Loucy (cell line): ENCODE data around the gene AQP7.

Experiments used
- EZH2phosphoT487 ChIP-seq: fragments of 200-600 bp; IDR thresholded peaks from 2 replicates; pipeline ENCODE4 v1.6.1; 2018; ENCODE audit warnings: antibody characterized with exemption, mild to moderate bottlenecking, moderate library complexity, borderline replicate concordance
- TF ChIP-seq, protein P1 (sequence below): fragments of 200-600 bp; sonication (generic); conservative IDR thresholded peaks from 2 replicates; pipeline ENCODE4 v1.5.1; 2014; ENCODE audit warnings: mild to moderate bottlenecking, antibody characterized with exemption, low read length

DNA sequence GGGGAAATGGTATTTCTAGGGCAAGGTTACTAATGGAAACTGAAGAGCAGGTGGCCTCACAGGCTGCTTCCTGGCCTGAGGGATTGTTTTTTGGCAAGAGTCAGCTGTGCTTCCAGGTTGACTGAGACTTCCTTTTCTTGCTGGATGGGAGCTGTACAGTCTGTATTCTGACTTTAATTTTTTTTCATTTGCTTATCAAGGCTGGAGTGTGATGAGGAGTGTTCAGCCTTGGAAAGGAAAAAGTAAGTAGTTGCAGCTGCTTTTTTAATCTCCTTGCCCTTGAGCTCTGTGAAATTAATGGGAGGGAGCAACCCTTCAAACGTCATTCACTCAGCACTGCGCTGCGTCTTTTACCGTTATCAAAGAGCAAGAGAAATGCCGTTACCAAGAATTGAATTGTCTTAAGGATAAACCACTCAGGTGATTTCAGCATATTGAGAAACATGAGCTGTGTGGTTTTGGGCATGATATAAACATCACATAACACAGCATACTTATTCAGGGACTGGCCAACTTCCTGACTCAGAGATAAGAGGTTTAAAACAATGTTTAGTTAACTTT lies 47.6 kb downstream of the AQP7 start:
- TF ChIP-seq, protein P1, sequence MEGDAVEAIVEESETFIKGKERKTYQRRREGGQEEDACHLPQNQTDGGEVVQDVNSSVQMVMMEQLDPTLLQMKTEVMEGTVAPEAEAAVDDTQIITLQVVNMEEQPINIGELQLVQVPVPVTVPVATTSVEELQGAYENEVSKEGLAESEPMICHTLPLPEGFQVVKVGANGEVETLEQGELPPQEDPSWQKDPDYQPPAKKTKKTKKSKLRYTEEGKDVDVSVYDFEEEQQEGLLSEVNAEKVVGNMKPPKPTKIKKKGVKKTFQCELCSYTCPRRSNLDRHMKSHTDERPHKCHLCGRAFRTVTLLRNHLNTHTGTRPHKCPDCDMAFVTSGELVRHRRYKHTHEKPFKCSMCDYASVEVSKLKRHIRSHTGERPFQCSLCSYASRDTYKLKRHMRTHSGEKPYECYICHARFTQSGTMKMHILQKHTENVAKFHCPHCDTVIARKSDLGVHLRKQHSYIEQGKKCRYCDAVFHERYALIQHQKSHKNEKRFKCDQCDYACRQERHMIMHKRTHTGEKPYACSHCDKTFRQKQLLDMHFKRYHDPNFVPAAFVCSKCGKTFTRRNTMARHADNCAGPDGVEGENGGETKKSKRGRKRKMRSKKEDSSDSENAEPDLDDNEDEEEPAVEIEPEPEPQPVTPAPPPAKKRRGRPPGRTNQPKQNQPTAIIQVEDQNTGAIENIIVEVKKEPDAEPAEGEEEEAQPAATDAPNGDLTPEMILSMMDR = no peak
- TF ChIP-seq EZH2phosphoT487 = no peak
